Lower lobe of right lung (tissue), 2 donors: ENCODE results near the gene KRT79. TPM values are rescaled to one million over a fixed set of nuclear protein-coding genes. Genes with fewer than 3 reads are reported as not detected.

Source experiments
- ATAC-seq, 2 donors: fragments of 200-7000 bp; cut with Tn5 transposase; one replicate each; pipeline ENCODE4 v1.9.1; 2020 to 2022; ENCODE audit warnings: mild to moderate bottlenecking in 2 of 2, moderate library complexity in 2 of 2
- DNase-seq: peaks from one replicate; pipeline ENCODE4 v3.0.0-alpha.2; 2020
- H3K27ac ChIP-seq: fragments of 200-600 bp; one replicate; pipeline ENCODE4 v1.8.0; 2022
- H3K27me3 ChIP-seq: fragments of 200-600 bp; one replicate; pipeline ENCODE4 v1.8.0; 2022; ENCODE audit warnings: low read depth
- H3K36me3 ChIP-seq: fragments of 200-600 bp; one replicate; pipeline ENCODE4 v1.8.0; 2022; ENCODE audit warnings: mild to moderate bottlenecking
- H3K4me1 ChIP-seq: fragments of 200-600 bp; one replicate; pipeline ENCODE4 v1.8.0; 2022
- H3K4me3 ChIP-seq: fragments of 200-600 bp; one replicate; pipeline ENCODE4 v1.8.0; 2022; ENCODE audit warnings: mild to moderate bottlenecking
- H3K9me3 ChIP-seq: fragments of 200-600 bp; one replicate; pipeline ENCODE4 v1.8.0; 2022
- CTCF ChIP-seq: fragments of 200-600 bp; IDR thresholded peaks from one replicate; pipeline ENCODE4 v1.8.0; 2022; ENCODE audit warnings: antibody characterized with exemption, mild to moderate bottlenecking
- intact Hi-C: fragments of 100-400 bp; cut with DNase I; formaldehyde crosslinking; loops from one replicate; pipeline ENCODE4 v1.11.0; 2022
- total RNA-seq: library from RNA; stranded (reverse); fragmentation: NEBNext Ultra II Directional; extraction: Animal tissue kit (Norgen Biotek cat#: 25700); gene quantifications from one replicate; pipeline ENCODE4 v1.2.1, GENCODE V29; 2021
- donor health status: DM: no; HTN: yes; CAD: no; lungs with severe emphysema.

The KRT79 gene
- total RNA-seq, 1 donor from 2014 or later, result 3.9 TPM

- Histone ChIP-seq H3K4me1 (peaks cover 3% of the 10 kb centered on the region), H3K36me3 (no peaks in the 10 kb centered on the region), H3K27ac (no peak overlapping the region), H3K4me3 (no peak overlapping the region), H3K9me3 (no peaks in the 10 kb centered on the region), H3K27me3 (peaks cover 32% of the 10 kb centered on the region)
- TF ChIP-seq CTCF, result no peak
- ATAC-seq (no peak), DNase-seq (no peak)
- intact Hi-C loops, result no loop called here
Observed at GRCh38 chr12:52806169-52806811, 27.8 kb downstream of the KRT79 start.

- no peak for TF ChIP-seq CTCF
- H3K27ac ChIP-seq, result no peak overlapping the region
- ATAC-seq (no peak), DNase-seq (no peak)
- intact Hi-C loops, result no loop called here
- H3K27me3 ChIP-seq, result peaks cover 32% of the 10 kb centered on the region
- H3K4me1 ChIP-seq, result peaks cover 9% of the 10 kb centered on the region
- no peak overlapping the region for H3K4me3 ChIP-seq
- H3K9me3 ChIP-seq, result no peaks in the 10 kb centered on the region
- H3K36me3 ChIP-seq, result no peaks in the 10 kb centered on the region
Observed at GRCh38 chr12:52805739-52806138, 28.4 kb downstream of the KRT79 start.

GRCh38 chr12:52805000-52805399 is 29.1 kb downstream of the KRT79 start:
- intact Hi-C loops, result no loop called here
- DNase-seq, result no peak
- TF ChIP-seq CTCF, result no peak

GRCh38 chr12:52802442-52802841 is 31.7 kb downstream of the KRT79 start:
- Histone ChIP-seq H3K27me3 (peaks cover 19% of the 10 kb centered on the region), H3K36me3 (no peaks in the 10 kb centered on the region), H3K4me1 (peaks cover 23% of the 10 kb centered on the region), H3K4me3 (no peak overlapping the region), H3K27ac (no peak overlapping the region), H3K9me3 (no peaks in the 10 kb centered on the region)
- TF ChIP-seq CTCF, result no peak
- DNase-seq (no peak), ATAC-seq (no peak)
- intact Hi-C loops, result no loop called here

More at GRCh38 chr12:52805000-52805399, 29.1 kb downstream of the KRT79 start:
- no peaks in the 10 kb centered on the region for H3K9me3 ChIP-seq
- H3K4me1 ChIP-seq, result peaks cover 16% of the 10 kb centered on the region
- H3K36me3 ChIP-seq, result no peaks in the 10 kb centered on the region
- H3K27ac ChIP-seq, result no peak overlapping the region
- H3K27me3 ChIP-seq, result peaks cover 32% of the 10 kb centered on the region
- no peak for ATAC-seq
- H3K4me3 ChIP-seq, result no peak overlapping the region

- H3K9me3 ChIP-seq, result no peaks in the 10 kb centered on the region
- intact Hi-C loops, result no loop called here
- ATAC-seq (no peak), DNase-seq (no peak)
- H3K27me3 ChIP-seq, result peaks cover 13% of the 10 kb centered on the region
- TF ChIP-seq CTCF, result no peak
- H3K4me3 ChIP-seq, result no peak overlapping the region
- no peak overlapping the region for H3K27ac ChIP-seq
- H3K36me3 ChIP-seq, result no peaks in the 10 kb centered on the region
- peaks cover 23% of the 10 kb centered on the region for H3K4me1 ChIP-seq
Observed at GRCh38 chr12:52801773-52802172, 32.3 kb downstream of the KRT79 start.
